PC-9 (cell line): Measurements from ENCODE around the gene ATG5.

ENCODE experiments used
- EZH2 ChIP-seq: fragments of 200-600 bp; sonication (generic); IDR thresholded peaks from 2 replicates; pipeline ENCODE4 v1.8.0; 2017; ENCODE audit warnings: antibody characterized with exemption, low read depth
- TF ChIP-seq, protein P1 (sequence below): fragments of 200-600 bp; sonication (generic); conservative IDR thresholded peaks from 2 replicates; pipeline ENCODE4 v1.6.1; 2017; ENCODE audit warnings: mixed run types, antibody characterized with exemption, mild to moderate bottlenecking, moderate library complexity

GRCh38 chr6:106188104-106188794 is 137.3 kb downstream of the ATG5 start:
- TF ChIP-seq, protein P1, sequence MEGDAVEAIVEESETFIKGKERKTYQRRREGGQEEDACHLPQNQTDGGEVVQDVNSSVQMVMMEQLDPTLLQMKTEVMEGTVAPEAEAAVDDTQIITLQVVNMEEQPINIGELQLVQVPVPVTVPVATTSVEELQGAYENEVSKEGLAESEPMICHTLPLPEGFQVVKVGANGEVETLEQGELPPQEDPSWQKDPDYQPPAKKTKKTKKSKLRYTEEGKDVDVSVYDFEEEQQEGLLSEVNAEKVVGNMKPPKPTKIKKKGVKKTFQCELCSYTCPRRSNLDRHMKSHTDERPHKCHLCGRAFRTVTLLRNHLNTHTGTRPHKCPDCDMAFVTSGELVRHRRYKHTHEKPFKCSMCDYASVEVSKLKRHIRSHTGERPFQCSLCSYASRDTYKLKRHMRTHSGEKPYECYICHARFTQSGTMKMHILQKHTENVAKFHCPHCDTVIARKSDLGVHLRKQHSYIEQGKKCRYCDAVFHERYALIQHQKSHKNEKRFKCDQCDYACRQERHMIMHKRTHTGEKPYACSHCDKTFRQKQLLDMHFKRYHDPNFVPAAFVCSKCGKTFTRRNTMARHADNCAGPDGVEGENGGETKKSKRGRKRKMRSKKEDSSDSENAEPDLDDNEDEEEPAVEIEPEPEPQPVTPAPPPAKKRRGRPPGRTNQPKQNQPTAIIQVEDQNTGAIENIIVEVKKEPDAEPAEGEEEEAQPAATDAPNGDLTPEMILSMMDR = no peak
- TF ChIP-seq EZH2 = no peak
